Measurements from ENCODE around the gene RGSL1.

The RGSL1 gene

GRCh38 chr1:182450087-182450486, at the start of gene RGSL1:
RGSL1 (plus strand) TSS chr1:182450146; CDS start chr1:182450166, 20 bp downstream.
- no peak for DNase-seq (ENCODE audit: low read depth)

GRCh38 chr1:182400567-182400966, 49.4 kb upstream of the RGSL1 start, which contains the start of gene TEDDM1:
TEDDM1 (minus strand) TSS chr1:182400667; CDS start chr1:182400485, 182 bp downstream.
- DNase-seq (ENCODE audit: low read depth) = no peak

- no peak for DNase-seq (ENCODE audit: low read depth)
These were observed 45.2 kb upstream of the RGSL1 start for GRCh38 chr1:182404781-182405180.

- no peak for DNase-seq (ENCODE audit: low read depth)
These were observed 44.4 kb upstream of the RGSL1 start for GRCh38 chr1:182405578-182405977.

GRCh38 chr1:182406012-182406411, 43.9 kb upstream of the RGSL1 start:
- DNase-seq (ENCODE audit: low read depth) = no peak

GRCh38 chr1:182407724-182408123, 42.2 kb upstream of the RGSL1 start:
- no peak for DNase-seq (ENCODE audit: low read depth)

- no peak for DNase-seq (ENCODE audit: low read depth)
These were observed 41.4 kb upstream of the RGSL1 start for GRCh38 chr1:182408435-182409075.

GRCh38 chr1:182410138-182410537, 39.8 kb upstream of the RGSL1 start:
- DNase-seq (ENCODE audit: low read depth) = no peak

- no peak for DNase-seq (ENCODE audit: low read depth)
These were observed 39.2 kb upstream of the RGSL1 start for GRCh38 chr1:182410620-182411273.

GRCh38 chr1:182413486-182413885, 36.5 kb upstream of the RGSL1 start:
- DNase-seq (ENCODE audit: low read depth) = no peak

- DNase-seq (ENCODE audit: low read depth) = no peak
These were observed 36.0 kb upstream of the RGSL1 start for GRCh38 chr1:182413969-182414368.

GRCh38 chr1:182415789-182416188, 34.2 kb upstream of the RGSL1 start:
- DNase-seq (ENCODE audit: low read depth) = no peak

GRCh38 chr1:182426442-182427430, 23.2 kb upstream of the RGSL1 start:
- DNase-seq (ENCODE audit: low read depth) = no peak

GRCh38 chr1:182428043-182428442, 21.9 kb upstream of the RGSL1 start:
- no peak for DNase-seq (ENCODE audit: low read depth)

GRCh38 chr1:182430263-182431068, 19.5 kb upstream of the RGSL1 start:
- DNase-seq (ENCODE audit: low read depth) = no peak

- DNase-seq (ENCODE audit: low read depth) = no peak
These were observed 18.7 kb upstream of the RGSL1 start for GRCh38 chr1:182431278-182431677.

GRCh38 chr1:182433580-182433979, 16.4 kb upstream of the RGSL1 start:
- no peak for DNase-seq (ENCODE audit: low read depth)

GRCh38 chr1:182438326-182438725, 11.6 kb upstream of the RGSL1 start:
- no peak for DNase-seq (ENCODE audit: low read depth)

- DNase-seq (ENCODE audit: low read depth) = no peak
These were observed 8.2 kb upstream of the RGSL1 start for GRCh38 chr1:182441719-182442118.

GRCh38 chr1:182442333-182442732, 7.6 kb upstream of the RGSL1 start:
- no peak for DNase-seq (ENCODE audit: low read depth)

GRCh38 chr1:182444497-182444896, 5.4 kb upstream of the RGSL1 start:
- DNase-seq (ENCODE audit: low read depth) = no peak

Data from activated T-helper 9 cell treated with anti-CD3 and anti-CD28 coated beads, Interleukin-2, amount 50 U/mL, for 16 hours (primary cell).